Lung (tissue), 12 donors: ENCODE data around the gene CLOCK. TPM values are rescaled to one million over a fixed set of nuclear protein-coding genes. Genes with fewer than 3 reads are reported as not detected.

Experiments used
- ATAC-seq: fragments of 200-7000 bp; cut with Tn5 transposase; one replicate; pipeline ENCODE4 v1.9.1; 2020; ENCODE audit warnings: moderate number of reproducible peaks; ENCODE audit not compliant: insufficient read depth, low FRiP score
- DNase-seq, 3 donors: peaks; one replicate each; pipeline ENCODE4 v3.0.0-alpha.2; 2013 to 2017
- H3K27ac ChIP-seq, 2 donors: one replicate each; pipeline ENCODE4 v1.5.1; 2013; ENCODE audit warnings: mild to moderate bottlenecking in 2 of 2, moderate library complexity in 2 of 2, control low read depth in 1 of 2, inconsistent platforms in 1 of 2, low read depth in 1 of 2, low read length in 1 of 2
- H3K27me3 ChIP-seq, 3 donors: one replicate each; pipeline ENCODE4 v1.5.1; 2013; ENCODE audit warnings: low read length in 2 of 3; ENCODE audit not compliant: control insufficient read depth in 3 of 3, insufficient read depth in 3 of 3
- H3K36me3 ChIP-seq, 4 donors: one replicate each; pipeline ENCODE4 v1.5.1; 2013; ENCODE audit warnings: low read length in 4 of 4, mild to moderate bottlenecking in 1 of 4, moderate library complexity in 1 of 4; ENCODE audit not compliant: control insufficient read depth in 4 of 4, insufficient read depth in 4 of 4
- H3K4me1 ChIP-seq, 5 donors: one replicate each; pipeline ENCODE4 v1.5.1; 2013; ENCODE audit warnings: low read length in 5 of 5, mild to moderate bottlenecking in 2 of 5, moderate library complexity in 1 of 5; ENCODE audit not compliant: control insufficient read depth in 5 of 5, insufficient read depth in 5 of 5
- H3K4me3 ChIP-seq: one replicate; pipeline ENCODE4 v1.5.1; 2013; ENCODE audit warnings: mild to moderate bottlenecking, control low read depth, moderate library complexity
- H3K9ac ChIP-seq, 2 donors: one replicate each; pipeline ENCODE4 v1.5.1; 2013; ENCODE audit warnings: low read length in 2 of 2, control low read depth in 1 of 2; ENCODE audit not compliant: insufficient read depth in 1 of 2
- H3K9me3 ChIP-seq, 4 donors: one replicate each; pipeline ENCODE4 v1.5.1; 2013; ENCODE audit warnings: low read length in 3 of 4, mild to moderate bottlenecking in 1 of 4, moderate library complexity in 1 of 4; ENCODE audit not compliant: control insufficient read depth in 4 of 4, insufficient read depth in 3 of 4
- WGBS, 2 donors: extraction: QIAGEN DNeasy Blood & Tissue Kit; methylation state at CpG; one replicate each; pipeline ENCODE4 v1.1.7; 2013; 5-methylcytosine and 5-hydroxymethylcytosine counted together
- polyA plus RNA-seq, 2 donors: library from polyadenylated mRNA; stranded (reverse); fragments of 200-250 nt; gene quantifications; one replicate each; pipeline ENCODE4 v1.2.1, GENCODE V29; 2013
- total RNA-seq, 2 donors: library from RNA; depleted of rRNA in 1 of 2; stranded (reverse); fragments of >200 nt in 1 of 2; gene quantifications; one replicate each; pipeline ENCODE4 v1.2.1, GENCODE V29; 2014 to 2021
- TF ChIP-seq, protein P1 (sequence below): IDR thresholded peaks from 2 replicates; pipeline ENCODE4 v1.5.1; 2012; ENCODE audit warnings: mild to moderate bottlenecking; ENCODE audit errors: control extremely low read depth, extremely low read depth
- donor health status: control.
- donor health status: control.
- donor health status: Bipolar disorder and iron deficiency.
- donor health status: healthy.
- donor health status: DM: yes; HTN: yes; CAD: no.

Gene CLOCK
- total and polyA plus RNA-seq, 4 donors, result 6.2 to 29.7 (median 14.7) TPM

DNA sequence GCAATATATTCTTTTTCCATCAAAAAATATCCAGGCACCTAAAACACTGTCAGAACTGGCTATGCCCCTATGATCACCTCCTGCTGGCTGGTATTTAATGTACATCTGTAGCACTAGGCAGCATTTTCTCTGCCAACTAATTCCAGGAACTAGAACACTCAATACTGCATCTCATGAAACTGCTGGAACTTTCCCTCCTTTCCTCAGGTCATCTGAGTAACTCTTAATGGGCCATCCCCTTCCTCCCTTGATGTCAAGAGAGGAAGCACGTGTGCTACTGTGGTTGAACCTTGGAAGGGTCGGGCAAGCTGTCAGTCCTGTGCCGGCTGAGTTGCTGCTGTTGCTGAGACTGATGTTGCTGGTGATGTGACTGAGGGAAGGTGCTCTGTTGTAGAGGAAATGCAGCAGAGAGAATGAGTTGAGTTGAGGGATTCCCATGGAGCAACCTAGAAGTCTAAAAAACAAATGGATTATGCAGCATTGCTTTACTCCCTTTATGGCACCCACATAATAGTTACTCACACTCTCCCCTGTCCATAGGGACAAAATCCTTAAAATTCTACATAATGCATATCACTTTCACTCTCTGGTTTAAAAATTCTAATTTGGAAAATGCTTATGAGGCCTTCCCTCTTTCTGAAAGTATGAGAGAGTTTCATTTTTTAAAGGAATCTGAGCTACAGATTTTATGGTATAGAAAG, 111.4 kb downstream of the CLOCK start:
- WGBS, 2 donors, result 11 to 39% methylated on average over 3 of the region's 3 CpGs
- no peak overlapping the region for H3K4me3 ChIP-seq
- no peak overlapping the region for H3K9ac ChIP-seq
- TF ChIP-seq, protein P1, sequence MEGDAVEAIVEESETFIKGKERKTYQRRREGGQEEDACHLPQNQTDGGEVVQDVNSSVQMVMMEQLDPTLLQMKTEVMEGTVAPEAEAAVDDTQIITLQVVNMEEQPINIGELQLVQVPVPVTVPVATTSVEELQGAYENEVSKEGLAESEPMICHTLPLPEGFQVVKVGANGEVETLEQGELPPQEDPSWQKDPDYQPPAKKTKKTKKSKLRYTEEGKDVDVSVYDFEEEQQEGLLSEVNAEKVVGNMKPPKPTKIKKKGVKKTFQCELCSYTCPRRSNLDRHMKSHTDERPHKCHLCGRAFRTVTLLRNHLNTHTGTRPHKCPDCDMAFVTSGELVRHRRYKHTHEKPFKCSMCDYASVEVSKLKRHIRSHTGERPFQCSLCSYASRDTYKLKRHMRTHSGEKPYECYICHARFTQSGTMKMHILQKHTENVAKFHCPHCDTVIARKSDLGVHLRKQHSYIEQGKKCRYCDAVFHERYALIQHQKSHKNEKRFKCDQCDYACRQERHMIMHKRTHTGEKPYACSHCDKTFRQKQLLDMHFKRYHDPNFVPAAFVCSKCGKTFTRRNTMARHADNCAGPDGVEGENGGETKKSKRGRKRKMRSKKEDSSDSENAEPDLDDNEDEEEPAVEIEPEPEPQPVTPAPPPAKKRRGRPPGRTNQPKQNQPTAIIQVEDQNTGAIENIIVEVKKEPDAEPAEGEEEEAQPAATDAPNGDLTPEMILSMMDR, result no peak
- H3K36me3 ChIP-seq, result peaks cover 6 to 32% (median 18%) of the 10 kb centered on the region in 4 donors
- no peaks in the 10 kb centered on the region for H3K4me1 ChIP-seq
- H3K9me3 ChIP-seq, result no peaks in the 10 kb centered on the region
- ATAC-seq (peak; percentile 10), DNase-seq (peak in 2 of 3 donors; percentile 9 to 18)
- no peak overlapping the region for H3K27ac ChIP-seq
- H3K27me3 ChIP-seq, result no peaks in the 10 kb centered on the region

DNA sequence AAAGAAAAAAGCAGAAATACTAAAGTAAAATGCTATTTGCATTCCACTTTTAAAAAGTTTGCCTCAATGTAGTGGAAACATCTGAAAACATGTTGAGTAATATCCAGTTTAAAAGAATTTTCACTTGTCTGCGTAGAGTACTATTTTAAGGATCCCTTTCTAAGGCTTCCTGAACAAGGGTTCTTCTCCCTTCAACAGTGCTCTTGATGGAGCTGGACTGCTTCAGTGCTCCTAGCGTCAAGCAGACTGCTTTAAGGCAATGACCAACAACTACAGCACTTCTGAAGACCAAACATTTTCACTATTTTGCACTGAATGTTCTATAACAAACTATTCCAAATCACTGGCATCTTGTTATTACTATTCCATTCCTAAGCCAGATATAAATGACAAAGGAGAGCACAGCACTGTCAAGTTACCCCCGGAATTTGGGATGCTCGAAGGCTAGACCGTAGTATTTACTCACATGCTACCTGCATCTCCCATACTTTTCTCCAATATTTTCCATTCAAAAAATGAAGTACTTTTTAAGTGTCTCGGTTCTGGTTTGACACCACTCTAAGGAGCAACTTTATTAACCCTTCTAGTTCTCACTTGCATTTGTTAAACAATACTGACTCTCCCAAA, 114.9 kb downstream of the CLOCK start:
- H3K27me3 ChIP-seq, result no peaks in the 10 kb centered on the region
- TF ChIP-seq, protein P1, result no peak
- DNase-seq (no peak), ATAC-seq (no peak)
- H3K36me3 ChIP-seq, result peaks cover 10 to 27% (median 26%) of the 10 kb centered on the region in 4 donors
- H3K4me3 ChIP-seq, result no peak overlapping the region
- no peaks in the 10 kb centered on the region for H3K4me1 ChIP-seq
- H3K9me3 ChIP-seq, result no peaks in the 10 kb centered on the region
- no peak overlapping the region for H3K27ac ChIP-seq
- H3K9ac ChIP-seq, result no peak overlapping the region
- 72 to 74% methylated on average over 6 of the region's 6 CpGs for WGBS, 2 donors

DNA sequence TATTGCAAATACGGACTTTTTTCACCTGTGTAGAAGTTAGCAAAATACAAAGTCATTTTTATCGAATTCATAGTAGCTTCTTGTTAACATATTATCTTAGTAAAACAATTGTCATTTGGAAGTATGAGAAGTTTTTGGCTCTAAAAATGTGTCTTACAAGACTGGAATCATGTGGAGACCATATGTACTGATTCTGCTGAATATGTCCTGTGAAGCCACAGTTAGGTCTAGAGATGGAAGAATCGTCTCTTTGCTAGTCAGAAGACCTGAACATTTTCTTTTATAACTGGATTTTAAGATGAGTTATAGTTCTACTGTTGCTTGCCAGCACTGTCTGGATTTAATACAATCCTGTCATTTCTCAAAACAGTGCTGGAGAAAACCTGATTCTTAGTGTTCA, 121.9 kb downstream of the CLOCK start:
- Histone ChIP-seq H3K36me3 (peaks cover 28 to 58% (median 40%) of the 10 kb centered on the region in 4 donors), H3K27me3 (no peaks in the 10 kb centered on the region), H3K27ac (no peak overlapping the region), H3K4me3 (no peak overlapping the region), H3K9me3 (no peaks in the 10 kb centered on the region), H3K4me1 (no peaks in the 10 kb centered on the region), H3K9ac (no peak overlapping the region)
- 93% methylated on average over 3 of the region's 3 CpGs for WGBS, 2 donors
- no peak for DNase-seq
- ATAC-seq, result no peak
- TF ChIP-seq, protein P1, result no peak
